Right lobe of liver (tissue), 6 donors: ENCODE measurements around the gene STRIT1. TPM values are rescaled to one million over a fixed set of nuclear protein-coding genes. Genes with fewer than 3 reads are reported as not detected.

ENCODE experiments used
- ATAC-seq, 4 donors: fragments of 200-7000 bp; cut with Tn5 transposase; one replicate each; pipeline ENCODE4 v1.9.1; 2020; ENCODE audit warnings: mild to moderate bottlenecking in 4 of 4, moderate library complexity in 4 of 4
- DNase-seq, 3 donors: peaks; one replicate each; pipeline ENCODE4 v3.0.0-alpha.2; 2020
- H3K27ac ChIP-seq, 3 donors: fragments of 200-600 bp; one replicate each; pipeline ENCODE4 v1.8.0; 2022
- H3K27me3 ChIP-seq, 2 donors: fragments of 200-600 bp; one replicate each; pipeline ENCODE4 v1.8.0; 2022
- H3K36me3 ChIP-seq, 4 donors: fragments of 200-600 bp; sonication (generic) in 1 of 4; one replicate each; pipeline versions ENCODE4 v1.5.1 to v1.8.0; 2017 to 2022; ENCODE audit warnings: control low read depth in 1 of 4
- H3K4me1 ChIP-seq, 4 donors: fragments of 200-600 bp; sonication (generic) in 1 of 4; one replicate each; pipeline versions ENCODE4 v1.5.1 to v1.8.0; 2017 to 2022; ENCODE audit warnings: control low read depth in 1 of 4
- H3K4me3 ChIP-seq, 3 donors: fragments of 200-600 bp; one replicate each; pipeline ENCODE4 v1.8.0; 2022
- H3K9me3 ChIP-seq, 4 donors: fragments of 200-600 bp; sonication (generic) in 1 of 4; one replicate each; pipeline versions ENCODE4 v1.5.1 to v1.8.0; 2017 to 2022; ENCODE audit warnings: control low read depth in 1 of 4
- POLR2A ChIP-seq: fragments of 450-650 bp; IDR thresholded peaks from one replicate; pipeline ENCODE4 v1.6.1; 2017; ENCODE audit warnings: antibody characterized with exemption, mild to moderate bottlenecking
- WGBS: methylation state at CpG from one replicate; pipeline ENCODE4 v1.1.6; 2018; ENCODE audit warnings: low coverage, low lambda C conversion rate; ENCODE audit not compliant: insufficient coverage; ENCODE audit errors: missing lambda C conversion rate; 5-methylcytosine and 5-hydroxymethylcytosine counted together
- intact Hi-C, 2 donors: fragments of 100-400 bp; cut with DNase I; formaldehyde crosslinking; loops; one replicate each; pipeline versions ENCODE4 v1.11.2 to v1.14.1; 2022
- total RNA-seq, 6 experiments: library from RNA; depleted of rRNA in 2 of 6; stranded (reverse); fragments of >200 nt in 2 of 6; fragmentation: NEBNext Ultra II Directional in 3 of 6; extraction: Animal tissue kit (Norgen Biotek cat#: 25700) in 3 of 6; gene quantifications; one replicate each; pipeline versions ENCODE4 v1.1.0 to v1.2.4, GENCODE V29; 2016 to 2023
- TF ChIP-seq, protein P1 (sequence below), 4 donors: fragments of 200-600 bp in 3 of 4; fragments of 450-650 bp in 1 of 4; IDR thresholded peaks; one replicate each; pipeline versions ENCODE4 v1.5.1 to v1.8.0; 2016 to 2022; ENCODE audit warnings: antibody characterized with exemption in 4 of 4, mild to moderate bottlenecking in 2 of 4
- donor health status: DM: no; HTN: yes; CAD: no.
- donor health status: DM: no; HTN: no; CAD: no.
- donor health status: DM: no; HTN: no; CAD: no.
- donor health status: DM: no; HTN: yes; CAD: no.
- donor health status: DM: no; HTN: yes; CAD: no.

Gene STRIT1
- total RNA-seq, 6 experiments from 2014 or later = 0.31 to 1.2 TPM; not detected in 4

DNA sequence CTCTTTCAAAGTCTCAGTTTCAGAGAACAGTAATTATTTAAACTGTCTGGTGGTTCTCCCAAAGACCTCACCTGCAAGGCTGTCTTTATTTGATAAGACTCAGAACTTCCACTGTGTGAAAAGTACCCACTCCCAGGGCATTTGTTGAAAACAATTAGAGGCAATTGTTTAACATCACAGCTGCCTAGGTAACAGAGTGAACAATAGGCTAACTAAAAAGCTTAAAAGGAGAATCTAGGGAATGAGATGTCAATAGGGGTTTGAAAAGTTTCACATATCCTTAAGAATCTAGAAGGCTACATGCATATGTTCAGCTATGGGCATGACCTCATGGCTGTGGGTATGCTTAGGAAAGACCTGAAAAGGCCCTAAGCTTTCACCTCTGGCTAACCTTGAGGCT lies 2.9 kb upstream of the STRIT1 start:
- no peak for TF ChIP-seq POLR2A
- TF ChIP-seq, protein P1, sequence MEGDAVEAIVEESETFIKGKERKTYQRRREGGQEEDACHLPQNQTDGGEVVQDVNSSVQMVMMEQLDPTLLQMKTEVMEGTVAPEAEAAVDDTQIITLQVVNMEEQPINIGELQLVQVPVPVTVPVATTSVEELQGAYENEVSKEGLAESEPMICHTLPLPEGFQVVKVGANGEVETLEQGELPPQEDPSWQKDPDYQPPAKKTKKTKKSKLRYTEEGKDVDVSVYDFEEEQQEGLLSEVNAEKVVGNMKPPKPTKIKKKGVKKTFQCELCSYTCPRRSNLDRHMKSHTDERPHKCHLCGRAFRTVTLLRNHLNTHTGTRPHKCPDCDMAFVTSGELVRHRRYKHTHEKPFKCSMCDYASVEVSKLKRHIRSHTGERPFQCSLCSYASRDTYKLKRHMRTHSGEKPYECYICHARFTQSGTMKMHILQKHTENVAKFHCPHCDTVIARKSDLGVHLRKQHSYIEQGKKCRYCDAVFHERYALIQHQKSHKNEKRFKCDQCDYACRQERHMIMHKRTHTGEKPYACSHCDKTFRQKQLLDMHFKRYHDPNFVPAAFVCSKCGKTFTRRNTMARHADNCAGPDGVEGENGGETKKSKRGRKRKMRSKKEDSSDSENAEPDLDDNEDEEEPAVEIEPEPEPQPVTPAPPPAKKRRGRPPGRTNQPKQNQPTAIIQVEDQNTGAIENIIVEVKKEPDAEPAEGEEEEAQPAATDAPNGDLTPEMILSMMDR (IDR thresholded peaks at IDR 0.05) = no peak
- no peak for DNase-seq
- H3K36me3 ChIP-seq = no peaks in the 10 kb centered on the region
- intact Hi-C loops = no loop called here
- H3K9me3 ChIP-seq = no peaks in the 10 kb centered on the region
- H3K27me3 ChIP-seq = no peaks in the 10 kb centered on the region
- H3K4me3 ChIP-seq = no peak overlapping the region
- no peak overlapping the region for H3K27ac ChIP-seq
- peaks cover 0 to 10% (median 0%) of the 10 kb centered on the region in 4 donors for H3K4me1 ChIP-seq
- ATAC-seq = no peak

- intact Hi-C loops = no loop called here
- WGBS = 78% methylated on average over 2 of the region's 2 CpGs
- Histone ChIP-seq H3K27ac (no peak overlapping the region), H3K27me3 (no peaks in the 10 kb centered on the region), H3K36me3 (no peaks in the 10 kb centered on the region), H3K9me3 (no peaks in the 10 kb centered on the region), H3K4me3 (no peak overlapping the region), H3K4me1 (peaks cover 0 to 10% (median 0%) of the 10 kb centered on the region in 4 donors)
- no peak for TF ChIP-seq POLR2A
- TF ChIP-seq, protein P1 (IDR thresholded peaks at IDR 0.05) = no peak
- DNase-seq (no peak), ATAC-seq (no peak)
Observed at GRCh38 chr3:155292693-155293092, 790 bp downstream of the STRIT1 start.

GRCh38 chr3:155292133-155292532 lies 1.4 kb downstream of the STRIT1 start:
- TF ChIP-seq, protein P1 (IDR thresholded peaks at IDR 0.05) = no peak
- no peak for TF ChIP-seq POLR2A
- Histone ChIP-seq H3K27ac (no peak overlapping the region), H3K36me3 (no peaks in the 10 kb centered on the region), H3K4me1 (peaks cover 0 to 10% (median 0%) of the 10 kb centered on the region in 4 donors), H3K9me3 (no peaks in the 10 kb centered on the region), H3K4me3 (no peak overlapping the region), H3K27me3 (no peaks in the 10 kb centered on the region)
- ATAC-seq (peak; percentile 77 to 95 (median 90)), DNase-seq (no peak)
- intact Hi-C loops = no loop called here
- WGBS = 25% methylated on average over 1 of the region's 1 CpG

- TF ChIP-seq, protein P1 (IDR thresholded peaks at IDR 0.05) = no peak
- TF ChIP-seq POLR2A = no peak
- no peak for ATAC-seq
- intact Hi-C loops = no loop called here
- H3K27me3 ChIP-seq = no peaks in the 10 kb centered on the region
- no peak overlapping the region for H3K27ac ChIP-seq
- H3K36me3 ChIP-seq = no peaks in the 10 kb centered on the region
- no peak overlapping the region for H3K4me3 ChIP-seq
- 72% methylated on average over 2 of the region's 2 CpGs for WGBS
- DNase-seq = no peak
- H3K4me1 ChIP-seq = peaks cover 0 to 4% (median 0%) of the 10 kb centered on the region in 4 donors
- H3K9me3 ChIP-seq = no peaks in the 10 kb centered on the region
Observed at GRCh38 chr3:155286736-155287135, 6.7 kb downstream of the STRIT1 start.

DNA sequence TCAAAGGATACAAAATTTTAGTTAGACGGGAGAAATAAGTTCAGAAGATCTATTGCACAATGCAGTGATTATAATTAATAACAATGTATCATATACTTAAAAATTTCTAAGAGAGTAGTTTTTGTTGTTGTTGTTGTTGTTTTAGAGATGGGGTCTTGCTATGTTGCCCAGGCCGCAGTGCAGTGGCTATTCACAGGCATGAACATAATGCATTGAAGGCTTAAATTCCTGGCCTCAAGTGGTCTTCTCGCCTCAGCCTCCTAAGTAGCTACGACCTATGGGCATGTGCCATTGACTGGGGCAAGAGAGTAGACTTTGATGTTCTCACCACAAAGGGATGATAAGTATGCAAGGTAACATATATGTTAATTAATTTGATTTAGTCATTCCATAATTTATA lies 7.5 kb downstream of the STRIT1 start:
- intact Hi-C loops = no loop called here
- DNase-seq (no peak), ATAC-seq (no peak)
- Histone ChIP-seq H3K9me3 (no peaks in the 10 kb centered on the region), H3K4me3 (no peak overlapping the region), H3K36me3 (no peaks in the 10 kb centered on the region), H3K4me1 (no peaks in the 10 kb centered on the region), H3K27ac (no peak overlapping the region), H3K27me3 (no peaks in the 10 kb centered on the region)
- 94% methylated on average over 4 of the region's 4 CpGs for WGBS
- no peak for TF ChIP-seq POLR2A
- TF ChIP-seq, protein P1 (IDR thresholded peaks at IDR 0.05) = no peak
